H9 (cell line): Measurements from ENCODE around the gene S100A3. TPM values are rescaled to one million over a fixed set of nuclear protein-coding genes. Genes with fewer than 3 reads are reported as not detected.

Experiments used
- DNase-seq: peaks from one replicate; pipeline ENCODE4 v3.0.0-alpha.2; 2017
- H2AFZ ChIP-seq: one replicate; pipeline ENCODE4 v1.6.1; 2013; ENCODE audit warnings: mild to moderate bottlenecking, low read length, control low read depth, moderate library complexity
- H2AK5ac ChIP-seq: 2 replicates; pipeline ENCODE4 v1.6.1; 2013; ENCODE audit warnings: low read length, control low read depth, mixed read lengths; ENCODE audit not compliant: insufficient read length
- H2BK120ac ChIP-seq: one replicate; pipeline ENCODE4 v1.6.1; 2013; ENCODE audit warnings: low read depth, mild to moderate bottlenecking, low read length, control low read depth, inconsistent platforms; ENCODE audit not compliant: poor library complexity, severe bottlenecking
- H2BK12ac ChIP-seq: 2 replicates; pipeline ENCODE4 v1.6.1; 2013; ENCODE audit warnings: low read length, control low read depth, mixed read lengths, low read depth; ENCODE audit not compliant: insufficient read length
- H2BK15ac ChIP-seq: 2 replicates; pipeline ENCODE4 v1.6.1; 2013; ENCODE audit warnings: low read depth, low read length, control low read depth
- H2BK20ac ChIP-seq: one replicate; pipeline ENCODE4 v1.6.1; 2013; ENCODE audit warnings: low read depth, mild to moderate bottlenecking, low read length, control low read depth, inconsistent platforms; ENCODE audit not compliant: poor library complexity, severe bottlenecking
- H2BK5ac ChIP-seq: 2 replicates; pipeline ENCODE4 v1.6.1; 2013; ENCODE audit warnings: low read length, control low read depth, mixed read lengths; ENCODE audit not compliant: insufficient read length
- H3K14ac ChIP-seq: 2 replicates; pipeline ENCODE4 v1.6.1; 2013; ENCODE audit warnings: low read length, control low read depth; ENCODE audit not compliant: insufficient read depth
- H3K18ac ChIP-seq: 2 replicates; pipeline ENCODE4 v1.6.1; 2013; ENCODE audit warnings: low read depth, mild to moderate bottlenecking, mixed read lengths, low read length, control low read depth; ENCODE audit not compliant: insufficient read length
- H3K23ac ChIP-seq: 2 replicates; pipeline ENCODE4 v1.6.1; 2013; ENCODE audit warnings: low read length, control low read depth, mixed read lengths, low read depth; ENCODE audit not compliant: insufficient read length
- H3K23me2 ChIP-seq: 2 replicates; pipeline ENCODE4 v1.6.1; 2013; ENCODE audit warnings: low read depth, mild to moderate bottlenecking, mixed read lengths, low read length, control low read depth; ENCODE audit not compliant: insufficient read length, poor library complexity, severe bottlenecking
- H3K27ac ChIP-seq: 2 replicates; pipeline ENCODE4 v1.5.1; 2013; ENCODE audit warnings: low read length, control low read depth, mixed read lengths, low read depth; ENCODE audit not compliant: insufficient read length
- H3K27me3 ChIP-seq: 2 replicates; pipeline ENCODE4 v1.6.1; 2013; ENCODE audit warnings: low read length, control low read depth, inconsistent platforms; ENCODE audit not compliant: insufficient read depth
- H3K4ac ChIP-seq: 2 replicates; pipeline ENCODE4 v1.6.1; 2013; ENCODE audit warnings: low read depth, mild to moderate bottlenecking, control low read depth, inconsistent platforms, low read length, moderate library complexity
- H3K4me1 ChIP-seq: 2 replicates; pipeline ENCODE4 v1.6.1; 2013; ENCODE audit warnings: low read length, control low read depth, inconsistent platforms; ENCODE audit not compliant: insufficient read depth
- H3K4me2 ChIP-seq: 2 replicates; pipeline ENCODE4 v1.6.1; 2013; ENCODE audit warnings: low read length, control low read depth, mixed read lengths; ENCODE audit not compliant: insufficient read length, insufficient read depth
- H3K56ac ChIP-seq: 2 replicates; pipeline ENCODE4 v1.6.1; 2013; ENCODE audit warnings: low read depth, mild to moderate bottlenecking, mixed read lengths, low read length, control low read depth; ENCODE audit not compliant: insufficient read length
- H3K79me1 ChIP-seq: 2 replicates; pipeline ENCODE4 v1.6.1; 2013; ENCODE audit warnings: low read depth, mild to moderate bottlenecking, moderate library complexity, low read length, control low read depth, inconsistent platforms; ENCODE audit not compliant: insufficient read depth, poor library complexity, severe bottlenecking
- H3K79me2 ChIP-seq: 2 replicates; pipeline ENCODE4 v1.6.1; 2013; ENCODE audit warnings: low read length, control low read depth, inconsistent platforms; ENCODE audit not compliant: insufficient read depth
- H3K9ac ChIP-seq: 2 replicates; pipeline ENCODE4 v1.6.1; 2013; ENCODE audit warnings: low read length, control low read depth, mixed read lengths; ENCODE audit not compliant: insufficient read length; ENCODE audit errors: extremely low read depth
- H3K9me3 ChIP-seq: one replicate; pipeline ENCODE4 v1.6.1; 2013; ENCODE audit warnings: low read depth, low read length, inconsistent platforms; ENCODE audit not compliant: control insufficient read depth
- H3T11ph ChIP-seq: one replicate; pipeline ENCODE4 v1.6.1; 2013; ENCODE audit warnings: mild to moderate bottlenecking, low read length, control low read depth, inconsistent platforms
- H4K20me1 ChIP-seq: one replicate; pipeline ENCODE4 v1.6.1; 2013; ENCODE audit not compliant: control insufficient read depth, insufficient read length, insufficient read depth
- H4K5ac ChIP-seq: 2 replicates; pipeline ENCODE4 v1.6.1; 2013; ENCODE audit warnings: low read depth, mild to moderate bottlenecking, mixed read lengths, low read length, control low read depth; ENCODE audit not compliant: insufficient read length
- H4K8ac ChIP-seq: replicated peaks from 2 replicates; pipeline ENCODE4 v1.6.1; 2013; ENCODE audit warnings: low read length, control low read depth, mixed read lengths, low read depth; ENCODE audit not compliant: insufficient read length
- H4K91ac ChIP-seq: 2 replicates; pipeline ENCODE4 v1.6.1; 2013; ENCODE audit warnings: low read depth, mild to moderate bottlenecking, moderate library complexity, mixed read lengths, low read length, control low read depth; ENCODE audit not compliant: insufficient read length
- H3K27ac Mint-ChIP-seq, 3 experiments: 2 replicates in 2 of 3; 3 replicates in 1 of 3; pipeline ENCODE4 v1.8.0; 2020 to 2021; ENCODE audit warnings: mixed read lengths in 3 of 3, mild to moderate bottlenecking in 1 of 3, moderate library complexity in 1 of 3
- H3K27me3 Mint-ChIP-seq: 2 replicates; pipeline ENCODE4 v1.8.0; 2021; ENCODE audit warnings: low read depth, mild to moderate bottlenecking, moderate library complexity, mixed read lengths
- H3K36me3 Mint-ChIP-seq, 3 experiments: 2 replicates in 2 of 3; 3 replicates in 1 of 3; pipeline ENCODE4 v1.8.0; 2020 to 2021; ENCODE audit warnings: low read depth in 3 of 3, mixed read lengths in 3 of 3; ENCODE audit not compliant: insufficient read depth in 1 of 3
- H3K4me1 Mint-ChIP-seq, 2 experiments: 2 replicates each; pipeline ENCODE4 v1.8.0; 2020; ENCODE audit warnings: mixed read lengths in 2 of 2
- H3K4me3 Mint-ChIP-seq, 2 experiments: 2 replicates in 1 of 2; 3 replicates in 1 of 2; pipeline ENCODE4 v1.8.0; 2020 to 2021; ENCODE audit warnings: mild to moderate bottlenecking in 2 of 2, mixed read lengths in 2 of 2, moderate library complexity in 1 of 2
- H3K9me3 Mint-ChIP-seq, 2 experiments: 2 replicates in 1 of 2; 3 replicates in 1 of 2; pipeline ENCODE4 v1.8.0; 2020; ENCODE audit warnings: mild to moderate bottlenecking in 2 of 2, mixed read lengths in 2 of 2, moderate library complexity in 1 of 2
- CTCF ChIP-seq: fragments of 200-600 bp; sonication (generic); conservative IDR thresholded peaks from 3 replicates; pipeline ENCODE4 v1.8.0; 2021; ENCODE audit warnings: antibody characterized with exemption, mild to moderate bottlenecking
- WGBS: extraction: QIAGEN DNeasy Blood & Tissue Kit; methylation state at CpG from one replicate; pipeline ENCODE4 v1.1.7; 2013; ENCODE audit warnings: missing lambda C conversion rate, low lambda C conversion rate, mixed read lengths; ENCODE audit not compliant: insufficient read length; ENCODE audit errors: extremely low coverage; 5-methylcytosine and 5-hydroxymethylcytosine counted together
- total RNA-seq: library from RNA; stranded (reverse); gene quantifications from 2 replicates; pipeline ENCODE4 v1.2.1, GENCODE V29; 2021

Gene S100A3
- total RNA-seq, 1 experiment from 2014 or later: not detected

GRCh38 chr1:153536012-153536670 is 12.9 kb downstream of the S100A3 start:
- H2BK12ac ChIP-seq: no peak overlapping the region
- H3K9me3 ChIP-seq: no peaks in the 10 kb centered on the region
- peak overlapping the region; percentile 36 for H3K4me2 ChIP-seq
- Mint-ChIP-seq H3K27ac (no peak overlapping the region; a peak in 1 of 7 replicates), H3K9me3 (no peaks in the 10 kb centered on the region), H3K4me3 (peak overlapping the region in 1 of 2 experiments; percentile 68; a peak in 3 of 5 replicates), H3K36me3 (no peaks in the 10 kb centered on the region), H3K4me1 (peaks cover 34 to 42% of the 10 kb centered on the region in 2 experiments), H3K27me3 (peaks cover 1% of the 10 kb centered on the region)
- peaks cover 7% of the 10 kb centered on the region; the same call in 1 of the 2 replicates for H3K4me1 ChIP-seq
- H2BK20ac ChIP-seq: no peak overlapping the region
- no peak for TF ChIP-seq CTCF
- peak overlapping the region; percentile 44; the same call in 1 of the 2 replicates for H3K14ac ChIP-seq
- no peak overlapping the region for H4K5ac ChIP-seq
- no peak overlapping the region for H3T11ph ChIP-seq
- WGBS: no CpG with 5 or more reads among the region's 38 CpGs
- H3K9ac ChIP-seq: no peak overlapping the region
- H3K56ac ChIP-seq: no peak overlapping the region
- no peak overlapping the region for H2BK5ac ChIP-seq
- no peak overlapping the region for H2BK120ac ChIP-seq
- no peak overlapping the region for H3K18ac ChIP-seq
- H4K20me1 ChIP-seq: no peaks in the 10 kb centered on the region
- no peak overlapping the region for H2AK5ac ChIP-seq
- no peak overlapping the region for H3K23ac ChIP-seq
- H3K79me1 ChIP-seq: no peaks in the 10 kb centered on the region
- H3K4ac ChIP-seq: no peak overlapping the region
- DNase-seq: no peak
- H4K91ac ChIP-seq: no peak overlapping the region
- no peak overlapping the region for H3K27ac ChIP-seq
- no peaks in the 10 kb centered on the region for H3K79me2 ChIP-seq
- no peaks in the 10 kb centered on the region; the same call in 1 of the 2 replicates for H3K27me3 ChIP-seq
- no peaks in the 10 kb centered on the region for H3K23me2 ChIP-seq
- H2BK15ac ChIP-seq: no peak overlapping the region
- no peak overlapping the region for H4K8ac ChIP-seq
- no peak overlapping the region for H2AFZ ChIP-seq
